ENCODE results near the gene SRXN1.
A peak's percentile ranks its signal among the peaks of the same experiment; 100 is the strongest.

The SRXN1 gene

DNA sequence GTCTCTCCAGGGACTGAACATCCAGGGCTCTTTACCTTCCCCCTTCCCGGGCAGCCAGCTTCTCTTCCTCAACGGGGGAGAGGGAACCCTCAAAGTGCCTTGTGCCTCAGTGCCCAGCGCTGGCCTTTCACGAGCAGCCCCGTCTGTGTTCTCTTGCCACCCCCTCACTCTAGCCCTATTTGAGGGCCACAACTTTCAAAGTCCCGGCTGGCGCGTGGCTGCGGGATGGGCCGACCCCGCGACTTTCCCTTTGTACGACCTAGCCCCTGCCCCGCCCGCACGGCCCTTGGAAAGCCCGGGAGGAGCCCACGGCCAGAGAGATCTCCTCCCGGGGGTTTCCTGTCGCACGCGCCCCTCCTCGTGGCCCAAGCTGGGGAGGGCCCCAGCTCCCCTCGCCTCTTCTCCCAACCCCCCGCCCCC, 22.0 kb upstream of the SRXN1 start:
- DNase-seq, result no peak

DNA sequence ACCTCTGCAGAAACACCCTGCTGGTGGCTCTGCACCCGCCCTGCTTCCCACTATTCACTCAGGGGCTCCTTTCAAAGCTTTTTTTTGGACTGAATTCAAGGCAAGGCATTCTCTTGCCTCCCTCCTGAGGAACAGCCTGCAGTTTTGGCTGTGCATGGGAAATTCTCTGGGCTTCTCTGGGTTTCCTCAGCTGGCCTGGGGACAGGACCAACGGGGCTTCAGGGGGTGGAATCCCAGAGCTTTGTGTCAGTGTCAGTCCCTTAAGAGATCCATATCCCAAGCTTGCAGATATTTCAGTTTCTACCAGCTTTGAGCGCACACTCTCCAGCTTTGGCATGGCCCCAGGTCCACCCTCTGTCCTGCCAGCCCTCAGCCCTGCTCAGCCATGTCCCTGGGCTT, 20.6 kb upstream of the SRXN1 start:
- DNase-seq, result no peak

DNA sequence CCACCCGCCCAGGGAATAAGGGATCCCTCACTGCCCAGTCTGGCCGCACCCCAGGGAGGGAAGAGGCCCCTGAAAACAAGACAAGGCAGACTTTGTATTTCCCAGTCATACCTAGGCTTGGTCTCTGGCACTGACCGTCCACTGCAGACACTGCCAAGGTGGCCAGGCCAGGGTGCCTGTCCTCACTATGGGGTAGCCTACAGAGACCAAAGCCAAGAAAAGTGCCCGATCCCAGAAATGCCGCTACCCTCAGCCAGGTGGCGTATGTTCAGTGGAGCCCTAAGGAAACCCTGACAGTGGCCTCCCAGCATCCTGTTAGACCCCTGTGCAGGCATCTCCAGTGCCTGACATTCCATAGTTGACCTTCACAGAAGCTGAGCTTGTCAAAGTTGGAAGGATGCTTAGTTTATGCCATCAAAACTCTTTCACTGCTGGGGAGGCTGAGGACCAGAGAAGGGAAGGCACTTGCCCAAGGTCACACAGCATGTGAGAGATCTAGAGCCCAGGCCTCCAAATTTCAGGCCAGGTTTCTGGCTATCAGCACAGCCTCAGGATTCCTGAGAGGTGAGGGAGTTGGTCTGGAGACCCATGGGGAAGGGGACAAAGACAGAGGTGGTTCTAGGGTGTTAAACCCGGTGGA, 20.1 kb upstream of the SRXN1 start:
- DNase-seq, result no peak

DNA sequence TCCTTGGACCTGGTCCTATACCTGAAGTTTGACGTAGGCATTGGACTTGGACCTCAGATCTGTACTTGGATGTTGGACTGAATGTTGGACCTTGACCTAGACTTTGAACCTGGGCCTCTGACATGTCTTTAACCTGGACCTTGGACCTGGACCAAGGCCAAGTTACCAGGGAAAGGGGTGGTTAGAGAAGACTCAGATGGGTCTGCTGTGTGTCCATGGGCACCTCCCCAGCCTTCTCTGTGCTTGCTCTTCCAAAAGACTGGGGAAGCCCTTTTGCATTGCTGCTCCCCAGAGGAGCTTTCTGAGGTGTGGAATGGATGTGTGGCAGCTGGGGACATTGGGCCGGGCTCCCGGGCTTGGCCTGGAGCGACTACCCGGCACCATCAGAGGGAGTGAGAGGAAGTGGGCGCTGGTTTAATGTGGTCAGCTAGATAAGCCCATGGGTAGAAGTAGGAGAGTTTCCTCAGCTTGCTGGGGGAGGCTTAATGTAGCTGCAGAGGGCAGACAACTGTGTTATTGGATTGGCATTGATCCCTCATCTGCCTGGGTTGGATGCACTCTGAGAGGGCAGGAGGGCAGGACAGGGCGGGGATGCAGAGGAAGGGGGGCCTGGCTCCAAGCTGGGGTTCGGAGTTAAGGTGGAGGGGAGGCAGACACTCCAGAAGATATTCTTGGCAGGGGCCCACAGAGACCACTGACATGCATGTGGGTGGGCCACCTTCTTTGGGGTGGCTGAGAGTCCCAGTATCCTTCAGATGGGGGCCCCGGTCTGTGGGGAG, 18.4 kb upstream of the SRXN1 start:
- DNase-seq, result no peak

DNA sequence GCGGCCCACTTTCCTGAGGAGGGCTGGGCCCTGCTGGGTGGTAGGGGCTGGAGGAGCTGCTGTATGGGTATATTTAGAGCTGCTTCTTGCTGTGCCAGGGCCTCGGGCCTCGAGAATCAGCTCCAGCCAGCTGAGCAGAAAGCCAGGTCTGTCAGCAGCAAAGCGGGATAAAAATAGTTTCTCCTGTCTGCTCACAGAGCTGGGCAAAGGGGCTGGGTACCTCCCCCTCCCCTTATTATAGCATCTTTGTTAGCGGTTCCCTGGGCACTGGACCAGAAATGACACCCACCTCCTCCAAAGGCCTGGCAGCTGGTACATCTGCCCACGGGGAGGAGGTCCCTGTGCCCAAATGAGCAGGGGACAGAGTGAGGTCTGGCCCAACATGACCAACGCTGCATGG, 16.6 kb upstream of the SRXN1 start:
- no peak for DNase-seq

DNA sequence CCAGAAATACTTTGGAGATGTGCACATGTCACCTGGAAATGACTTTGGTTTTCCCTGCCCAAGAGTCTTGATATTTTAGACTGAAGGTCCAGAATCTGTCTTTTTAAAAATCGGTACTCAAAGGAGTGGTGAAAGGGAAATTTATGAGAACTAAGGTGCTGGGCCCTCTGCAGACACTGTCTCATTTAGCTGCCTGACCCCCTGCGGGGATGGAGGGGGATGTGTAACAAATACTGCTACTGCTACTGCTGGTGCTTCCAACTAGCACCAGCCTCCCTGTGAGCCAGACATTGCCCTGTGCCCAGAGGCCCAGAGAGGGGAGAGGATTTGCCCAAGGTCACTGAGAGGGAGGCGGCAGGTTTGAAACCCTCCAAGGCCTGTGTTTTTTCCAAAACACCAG, 15.6 kb upstream of the SRXN1 start:
- DNase-seq, result no peak

DNA sequence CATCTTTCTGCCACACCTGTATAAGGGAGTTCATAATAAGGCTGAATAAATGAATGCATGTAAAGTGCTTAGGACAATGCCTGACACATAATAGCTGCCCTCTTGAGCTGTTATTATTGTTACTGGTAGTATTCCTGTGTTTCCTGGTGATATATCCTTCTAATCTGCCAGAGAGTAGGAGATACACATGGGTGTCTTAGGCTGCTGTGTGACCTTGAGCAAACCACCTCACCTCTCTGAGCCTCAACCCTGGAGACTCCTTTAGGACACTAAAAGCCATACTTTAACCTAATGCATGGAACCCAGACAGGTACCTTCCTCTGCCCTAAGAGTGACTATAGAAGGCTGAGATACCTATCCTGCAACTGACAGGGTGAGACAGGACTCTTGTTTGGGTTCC, 15.1 kb upstream of the SRXN1 start:
- DNase-seq, result no peak

DNA sequence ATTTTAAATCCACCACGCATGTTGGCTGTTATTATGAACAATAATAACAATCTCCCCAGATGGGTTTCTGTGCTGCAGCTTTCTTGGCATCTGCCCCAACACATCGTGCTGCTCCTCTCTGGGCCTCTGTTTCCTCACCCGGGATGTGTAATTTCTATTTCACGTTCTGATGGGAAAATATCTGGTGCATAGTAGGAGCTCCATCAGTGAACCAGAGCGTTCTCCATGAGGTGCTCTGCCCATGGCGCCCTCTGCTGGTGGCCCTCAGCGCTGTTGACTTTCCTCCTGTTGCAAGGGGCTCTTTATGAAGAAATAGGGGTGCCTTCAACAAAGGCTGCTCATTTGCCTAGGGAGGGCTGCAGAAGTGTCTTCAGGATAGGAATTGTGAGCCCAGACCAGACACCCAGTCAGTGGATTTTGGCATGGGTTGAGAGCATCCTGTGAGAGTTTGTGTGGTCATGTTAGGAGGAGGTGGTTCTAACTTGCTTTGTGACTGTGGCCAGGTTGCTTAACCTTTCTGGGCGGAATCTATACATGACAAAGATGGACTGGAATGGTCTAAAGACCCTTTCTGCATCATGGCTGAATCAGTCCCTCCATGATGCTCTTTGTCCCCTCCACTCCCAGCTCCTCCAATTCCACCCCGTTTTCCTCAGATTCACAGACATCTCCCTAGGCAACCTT, 14.5 kb upstream of the SRXN1 start:
- DNase-seq, result peak in 1 of 2 donors; percentile 18

DNA sequence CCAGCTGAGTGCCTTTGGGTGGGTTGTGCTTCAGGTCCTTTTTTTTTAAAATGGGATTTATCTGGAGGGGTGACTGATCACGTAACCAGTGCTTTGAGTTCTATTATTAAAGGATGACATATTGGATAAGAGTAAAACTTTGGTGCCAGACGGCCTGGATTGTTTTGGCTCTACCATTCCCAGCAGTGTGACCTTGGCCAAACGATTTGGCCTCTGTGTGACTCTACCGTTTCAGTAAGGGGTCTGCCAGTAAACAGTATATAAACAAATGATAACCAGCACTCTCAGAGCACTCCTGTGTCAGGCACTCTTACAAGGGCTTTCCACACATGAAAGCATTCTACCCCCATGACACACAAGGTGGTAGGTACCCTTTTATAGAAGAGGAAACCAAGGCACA, 13.9 kb upstream of the SRXN1 start:
- DNase-seq, result no peak

DNA sequence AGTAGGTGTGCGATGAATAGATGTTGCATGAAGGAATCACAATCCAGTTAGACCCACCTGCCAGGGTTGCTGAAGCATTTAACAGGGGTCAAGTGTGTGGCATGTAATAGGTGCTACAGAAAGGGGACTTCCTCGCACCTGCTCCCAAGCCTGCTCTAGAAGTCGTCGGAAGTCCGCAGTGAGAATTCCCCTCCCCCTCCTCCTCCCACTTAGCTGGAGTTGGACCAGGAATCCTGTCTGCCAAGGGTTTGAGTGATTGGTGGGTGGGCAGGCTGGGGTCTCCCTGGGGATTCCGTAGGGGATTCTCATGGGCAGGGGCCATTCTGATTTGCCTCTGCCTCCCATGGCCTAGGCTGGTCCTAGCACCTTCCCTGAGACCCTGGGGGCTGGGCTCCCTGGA, 12.3 kb upstream of the SRXN1 start:
- DNase-seq, result no peak

DNA sequence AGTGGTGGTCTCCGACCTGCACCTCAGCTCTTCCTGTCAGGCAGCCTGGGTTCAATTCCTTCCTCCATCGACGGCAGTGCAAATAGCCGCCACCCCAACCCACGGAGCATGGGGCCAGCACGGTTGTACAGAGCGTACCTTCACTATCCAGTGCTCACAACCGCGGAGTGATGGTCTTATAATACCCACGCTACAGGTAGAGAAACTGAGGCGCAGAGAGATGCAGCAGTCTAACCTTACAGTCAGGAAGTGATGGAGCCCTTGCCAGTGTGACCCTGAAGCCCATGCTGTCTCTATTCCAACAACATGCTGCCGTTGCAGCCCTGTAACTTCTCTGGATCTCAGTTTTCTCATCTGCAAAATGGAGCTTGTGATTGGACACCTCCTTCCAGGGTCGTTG, 11.6 kb upstream of the SRXN1 start:
- no peak for DNase-seq

DNA sequence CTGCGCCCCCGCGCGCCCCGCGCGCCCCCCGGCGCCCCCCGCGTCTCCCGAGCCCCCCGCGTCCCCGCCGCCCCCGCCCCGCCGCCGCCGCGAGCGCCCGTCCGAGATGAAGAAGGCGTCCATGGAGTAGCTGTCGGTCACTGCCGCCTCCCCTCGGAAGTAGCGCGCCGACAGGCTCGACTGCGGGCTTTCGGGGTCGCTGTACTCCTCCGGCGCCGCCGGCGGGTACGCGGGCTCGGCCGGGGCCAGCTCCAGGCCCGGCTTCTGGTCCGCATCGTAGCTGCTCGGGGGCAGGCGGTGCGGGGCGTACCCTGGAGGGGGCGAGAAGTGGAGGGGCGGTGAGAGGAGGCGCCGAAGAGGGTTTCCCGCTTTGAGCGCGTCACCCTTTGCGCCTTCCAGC, 11.2 kb upstream of the SRXN1 start:
- no peak for DNase-seq

DNA sequence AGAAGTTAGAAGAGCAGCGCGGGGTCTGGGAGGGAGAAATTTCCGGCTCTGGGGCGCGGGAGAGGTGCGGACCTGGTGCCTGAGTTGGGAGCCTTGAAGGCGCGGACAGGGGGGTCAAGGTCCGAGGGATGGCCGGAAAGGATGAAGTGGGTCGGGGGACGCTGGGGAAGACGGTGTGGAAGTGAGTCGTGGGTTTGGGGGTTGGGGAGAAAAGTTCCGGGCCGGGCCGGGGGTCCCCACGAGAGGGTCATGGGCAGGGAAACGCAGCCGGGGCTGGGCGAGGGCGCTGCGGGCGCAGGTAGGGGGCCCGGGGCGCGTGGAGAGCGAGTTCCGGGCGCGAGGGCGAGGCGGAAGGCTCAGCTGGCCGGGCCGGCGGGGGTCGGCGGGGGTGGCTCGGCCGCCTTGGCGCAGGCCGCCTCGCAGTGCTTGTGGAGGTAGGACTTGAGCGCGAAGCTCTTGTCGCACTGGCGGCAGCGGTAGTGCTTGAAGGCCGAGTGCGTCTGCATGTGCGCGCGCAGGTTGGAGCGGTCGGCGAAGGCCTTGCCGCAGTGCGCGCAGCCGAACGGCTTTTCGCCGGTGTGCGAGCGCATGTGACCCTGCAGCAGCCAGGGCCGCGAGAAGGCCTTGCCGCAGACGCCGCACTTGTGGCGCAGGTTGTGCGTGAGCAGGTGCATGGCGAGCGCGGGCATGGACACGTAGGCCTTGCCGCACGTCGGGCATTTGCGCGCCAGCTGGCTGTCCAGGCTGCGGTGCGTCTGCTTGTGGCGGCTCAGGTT, 10.5 kb upstream of the SRXN1 start:
- DNase-seq, result no peak

DNA sequence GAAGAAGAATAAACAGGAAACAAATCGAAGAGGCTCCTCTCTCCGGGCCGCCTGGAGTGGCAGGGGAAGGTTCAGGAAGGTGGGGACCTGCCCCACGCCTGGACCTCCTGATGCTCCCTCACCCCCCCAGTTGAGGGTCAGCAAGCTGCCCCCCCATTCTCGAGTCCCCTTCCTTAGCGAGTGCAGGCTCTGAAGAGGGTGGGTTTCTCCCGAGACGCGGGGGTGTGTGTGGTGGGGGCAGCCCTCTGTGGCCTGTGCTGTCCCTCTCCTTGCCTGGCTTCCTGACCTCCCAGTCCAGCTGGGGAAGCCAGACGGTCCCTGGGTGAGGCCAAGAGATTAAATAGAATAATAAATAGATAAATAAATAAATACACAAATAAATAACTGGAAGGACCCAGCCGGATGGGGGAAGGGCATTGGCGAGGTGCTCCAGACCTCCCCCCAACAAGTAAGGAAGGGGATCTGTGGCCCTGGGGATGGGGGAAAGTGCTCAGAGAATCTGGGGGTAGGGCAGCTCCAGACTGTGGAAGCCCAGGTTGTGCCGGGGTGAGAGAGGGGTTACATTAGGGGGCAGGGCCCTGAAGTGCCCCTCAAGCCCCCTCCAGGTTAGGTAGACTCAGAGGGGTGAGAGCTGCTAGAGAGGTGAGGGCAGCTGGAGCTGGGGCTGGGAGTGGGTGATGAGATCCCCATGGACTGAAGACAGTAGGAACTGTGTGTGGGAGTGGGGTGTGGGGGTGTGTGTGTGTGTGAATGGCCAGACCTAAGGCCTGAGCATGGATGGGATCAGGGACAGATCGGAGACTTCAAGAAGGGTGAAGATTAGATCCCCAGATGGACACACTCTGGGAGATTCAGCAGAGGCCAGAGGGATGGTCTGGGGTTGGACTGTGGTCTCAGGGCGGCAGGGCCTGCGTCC, 9.5 kb upstream of the SRXN1 start:
- DNase-seq, result no peak

DNA sequence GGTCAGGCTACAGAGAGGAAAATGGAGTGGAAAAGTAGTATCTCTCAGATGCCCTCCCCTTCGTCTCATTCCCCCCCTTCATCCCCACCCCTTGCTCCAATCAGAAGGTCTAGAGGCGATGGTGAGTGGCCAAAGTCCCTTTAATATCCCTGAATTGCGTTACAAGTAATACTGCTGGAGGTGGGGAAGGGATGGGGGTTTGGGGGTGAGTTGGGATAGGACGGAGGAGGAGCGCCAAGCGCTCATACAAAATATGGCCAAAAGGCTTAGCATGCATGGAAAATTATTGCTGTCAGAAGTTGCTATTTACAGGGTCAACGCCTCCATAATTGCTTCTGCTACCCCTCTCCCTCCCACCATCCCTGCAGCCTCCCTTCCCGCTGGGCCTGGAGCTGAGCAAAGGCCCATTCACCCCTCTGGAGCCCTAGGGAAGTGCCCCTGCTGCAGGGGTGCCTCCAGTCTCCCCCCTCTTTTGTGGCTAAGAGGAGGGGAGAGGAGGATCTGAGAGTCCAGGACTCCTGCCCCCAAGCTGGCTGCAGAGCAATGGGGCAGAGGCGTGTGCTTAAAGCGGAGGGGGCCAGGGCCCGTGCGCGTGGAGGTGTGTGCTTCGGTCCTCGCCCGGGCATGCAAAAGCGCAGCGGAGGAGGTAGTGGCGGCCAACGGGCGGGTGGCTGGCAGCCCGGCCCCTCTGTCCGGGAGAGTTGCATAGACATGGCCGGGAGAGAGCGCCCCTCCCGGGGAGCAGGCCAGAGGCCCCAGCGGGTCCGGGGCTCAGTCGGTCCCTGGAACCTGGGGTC, 8.7 kb upstream of the SRXN1 start:
- no peak for DNase-seq

DNA sequence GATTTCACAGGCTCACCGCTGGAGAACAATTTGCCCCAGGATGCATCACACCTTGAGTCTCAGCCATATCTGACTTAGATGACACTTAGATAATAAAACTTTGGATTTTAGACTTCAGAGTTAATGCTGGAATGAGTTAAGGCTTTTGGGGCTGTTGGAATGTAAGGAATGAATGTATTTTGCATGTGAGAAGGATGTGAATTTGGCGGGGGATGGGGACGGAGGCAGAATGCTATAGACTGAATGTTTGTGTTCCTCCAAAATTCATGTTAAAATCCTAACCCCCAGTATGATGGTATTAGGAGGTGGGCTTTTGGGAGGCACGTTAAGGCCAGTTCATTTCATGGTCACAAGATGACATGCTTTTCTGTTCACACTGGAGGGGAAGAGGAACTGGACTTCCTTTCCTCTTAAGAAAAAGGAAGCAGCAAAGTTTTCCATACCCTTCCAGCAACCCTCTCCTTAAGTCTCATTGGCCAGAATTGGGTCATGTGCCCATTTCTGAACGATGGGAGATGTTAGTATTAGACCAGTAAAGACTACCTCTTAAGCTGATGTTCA, 5.8 kb upstream of the SRXN1 start:
- DNase-seq, result no peak

DNA sequence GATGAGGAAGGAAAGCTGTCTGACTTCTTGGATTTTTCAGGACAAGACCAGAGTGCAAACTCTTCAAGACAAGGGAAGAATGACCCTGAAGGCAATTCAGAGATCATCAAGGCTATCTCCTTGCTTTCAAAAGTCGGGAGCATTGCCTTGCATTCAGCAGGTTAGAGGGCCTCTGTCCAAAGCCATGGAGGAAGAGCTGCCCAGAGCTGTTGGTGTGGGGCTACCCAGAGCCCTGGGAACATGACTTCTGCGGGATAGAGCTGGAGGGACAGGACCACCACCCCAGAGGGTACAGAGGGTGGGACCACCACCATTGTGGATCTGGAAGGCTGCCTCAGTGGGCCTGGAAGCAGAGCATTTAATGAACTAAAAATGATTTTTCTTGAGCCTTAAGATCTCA, 5.2 kb upstream of the SRXN1 start:
- DNase-seq, result no peak

DNA sequence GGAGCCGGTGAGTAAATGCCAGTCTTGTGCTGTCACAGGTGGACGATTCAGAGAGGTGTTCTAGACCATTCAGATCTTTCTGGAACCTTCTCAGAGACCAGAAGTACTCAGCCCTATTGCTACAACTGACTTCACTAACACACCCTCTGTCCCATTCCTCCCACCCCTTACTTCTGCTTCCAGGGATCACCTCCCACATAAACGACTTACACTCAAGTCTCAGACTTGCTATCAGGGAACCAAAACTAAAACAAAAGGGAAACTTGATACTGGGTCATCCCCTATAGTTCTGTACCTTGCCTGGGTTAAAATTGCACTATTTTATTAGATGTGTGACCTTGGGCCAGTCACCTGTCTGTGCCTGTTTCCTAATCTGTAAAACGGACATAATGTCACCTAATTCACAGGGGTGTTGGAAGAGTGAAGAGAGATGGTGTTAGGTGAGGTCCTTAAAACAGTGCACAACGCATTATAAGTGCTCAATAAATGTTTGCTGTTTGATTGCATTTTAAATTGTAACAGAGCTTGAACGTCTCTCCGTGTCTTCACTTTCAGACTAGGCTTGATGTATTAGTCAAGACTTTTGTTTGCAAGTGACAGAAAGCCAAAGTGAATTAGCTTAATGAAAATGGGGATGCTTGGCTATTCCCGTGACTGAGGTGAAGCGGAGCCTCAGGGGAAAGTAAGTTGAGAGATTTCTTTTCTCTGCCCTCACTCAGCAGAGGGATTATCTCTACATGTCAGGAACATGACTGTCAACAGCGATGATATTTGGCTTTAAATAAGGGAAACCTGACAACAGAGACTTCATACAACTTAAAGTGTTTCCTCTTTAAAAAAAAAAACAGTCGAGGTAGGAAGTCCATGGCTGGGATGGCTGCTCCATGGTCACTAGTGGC, 3.0 kb upstream of the SRXN1 start:
- DNase-seq, result no peak

DNA sequence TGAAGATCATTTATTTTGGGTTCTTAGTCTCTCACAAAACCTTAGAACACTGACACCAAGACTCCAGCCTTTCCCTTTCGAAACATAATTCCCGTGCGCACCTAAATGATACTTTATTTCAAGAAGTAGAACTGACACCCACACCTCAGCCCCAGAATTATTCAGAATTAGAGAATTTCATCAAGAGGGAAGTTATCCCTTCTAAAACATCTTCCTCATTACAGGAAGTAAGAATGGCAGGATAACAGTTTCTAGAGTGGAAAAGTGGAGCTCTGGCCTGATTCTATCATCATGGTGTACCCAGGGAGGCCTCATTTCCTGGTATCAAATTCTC, 1.4 kb upstream of the SRXN1 start:
- DNase-seq, result no peak
